PC-9 (cell line): ENCODE results near the gene MTMR10.

ENCODE experiments used
- EZH2 ChIP-seq: fragments of 200-600 bp; sonication (generic); IDR thresholded peaks from 2 replicates; pipeline ENCODE4 v1.8.0; 2017; ENCODE audit warnings: antibody characterized with exemption, low read depth
- TF ChIP-seq, protein P1 (sequence below): fragments of 200-600 bp; sonication (generic); conservative IDR thresholded peaks from 2 replicates; pipeline ENCODE4 v1.6.1; 2017; ENCODE audit warnings: mixed run types, antibody characterized with exemption, mild to moderate bottlenecking, moderate library complexity

DNA sequence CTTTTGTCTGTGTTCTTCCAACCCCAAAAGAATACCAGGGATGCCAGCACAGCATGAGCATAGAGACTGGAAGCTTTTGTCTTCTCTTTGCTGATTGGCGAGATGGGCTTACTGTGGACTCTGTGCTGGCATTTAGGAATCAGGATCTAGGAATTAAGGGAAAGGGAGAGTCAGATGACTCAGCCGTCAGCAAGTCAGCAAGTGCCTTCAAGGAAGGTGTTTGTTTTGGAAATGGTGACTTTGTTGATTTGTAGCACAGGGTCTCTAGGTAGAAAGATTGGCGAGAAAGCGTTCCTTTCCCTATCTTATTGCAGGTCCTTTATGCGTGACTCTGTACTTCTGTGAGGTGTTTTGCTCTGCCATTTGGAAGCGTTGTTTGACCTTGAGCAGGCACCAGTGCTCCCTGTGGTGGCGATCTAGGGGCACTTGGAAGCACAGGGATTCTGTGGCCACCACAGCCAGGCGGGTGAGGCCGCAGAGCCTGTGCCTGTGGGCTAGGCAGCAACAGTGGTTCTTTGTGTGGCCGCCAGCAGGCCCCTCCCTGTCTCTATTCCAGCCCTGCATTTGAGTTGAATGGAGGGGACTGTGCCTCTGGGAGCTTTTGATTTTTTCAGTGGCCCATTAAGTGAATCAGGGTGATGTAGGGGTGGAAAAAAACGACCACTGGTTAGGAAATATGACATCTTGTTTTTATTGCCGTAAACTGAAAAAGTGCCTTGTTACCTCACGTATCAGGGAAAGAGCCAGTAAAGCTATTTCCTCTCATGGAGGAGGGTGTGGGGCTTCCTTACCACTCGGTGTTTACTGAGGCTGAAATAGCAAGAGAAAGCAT lies 68.7 kb downstream of the MTMR10 start:
- TF ChIP-seq, protein P1, sequence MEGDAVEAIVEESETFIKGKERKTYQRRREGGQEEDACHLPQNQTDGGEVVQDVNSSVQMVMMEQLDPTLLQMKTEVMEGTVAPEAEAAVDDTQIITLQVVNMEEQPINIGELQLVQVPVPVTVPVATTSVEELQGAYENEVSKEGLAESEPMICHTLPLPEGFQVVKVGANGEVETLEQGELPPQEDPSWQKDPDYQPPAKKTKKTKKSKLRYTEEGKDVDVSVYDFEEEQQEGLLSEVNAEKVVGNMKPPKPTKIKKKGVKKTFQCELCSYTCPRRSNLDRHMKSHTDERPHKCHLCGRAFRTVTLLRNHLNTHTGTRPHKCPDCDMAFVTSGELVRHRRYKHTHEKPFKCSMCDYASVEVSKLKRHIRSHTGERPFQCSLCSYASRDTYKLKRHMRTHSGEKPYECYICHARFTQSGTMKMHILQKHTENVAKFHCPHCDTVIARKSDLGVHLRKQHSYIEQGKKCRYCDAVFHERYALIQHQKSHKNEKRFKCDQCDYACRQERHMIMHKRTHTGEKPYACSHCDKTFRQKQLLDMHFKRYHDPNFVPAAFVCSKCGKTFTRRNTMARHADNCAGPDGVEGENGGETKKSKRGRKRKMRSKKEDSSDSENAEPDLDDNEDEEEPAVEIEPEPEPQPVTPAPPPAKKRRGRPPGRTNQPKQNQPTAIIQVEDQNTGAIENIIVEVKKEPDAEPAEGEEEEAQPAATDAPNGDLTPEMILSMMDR = no peak
- no peak for TF ChIP-seq EZH2
